ENCODE data around the gene TMEM43. TPM values are rescaled to one million over a fixed set of nuclear protein-coding genes. Genes with fewer than 3 reads are reported as not detected.

TMEM43 gene
- total and polyA plus RNA-seq, 2 of the 13 experiments (the other 11 are each of a cell fraction or from before 2014, with no cell fraction given): 48.9 to 50.5 TPM

GRCh38 chr3:14124615-14125192, at the start of gene TMEM43, which contains the start of gene CHCHD4 (continued):
- TF ChIP-seq ZFP91 (CRISPR knock-in tag; IDR thresholded peaks at IDR 0.05; ENCODE audit: borderline replicate concordance) (peak; percentile 78), ASH2L (IDR thresholded peaks at IDR 0.05; ENCODE audit: insufficient read length, low read depth, low read length) (peak; percentile 31), SALL2 (CRISPR knock-in tag; IDR thresholded peaks at IDR 0.05) (no peak; the same call in 1 of the 2 replicates), E2F2 (CRISPR knock-in tag; IDR thresholded peaks at IDR 0.05; ENCODE audit: borderline replicate concordance) (0 out of 2 replicates have a peak, but pooled peaks have one; percentile 58), MNT (IDR thresholded peaks at IDR 0.05) (peak; percentile 31), ATF4 (CRISPR knock-in tag; IDR thresholded peaks at IDR 0.05) (peak in 1 of 2 experiments; percentile 68; a peak in 1 of 4 replicates), POGK (CRISPR knock-in tag; conservative IDR thresholded peaks at IDR 0.05) (peak; percentile 79), TBL1XR1 (IDR thresholded peaks at IDR 0.05; ENCODE audit: borderline replicate concordance, low read length, partially characterized antibody) (peak; percentile 51), ZSCAN30 (CRISPR knock-in tag; IDR thresholded peaks at IDR 0.05) (peak; percentile 91), HOXA9 (CRISPR knock-in tag; IDR thresholded peaks at IDR 0.05; ENCODE audit: borderline replicate concordance) (no peak), RARG (CRISPR knock-in tag; IDR thresholded peaks at IDR 0.05; ENCODE audit: low read depth) (no peak), ZFP82 (CRISPR knock-in tag; IDR thresholded peaks at IDR 0.05; ENCODE audit: borderline replicate concordance) (0 out of 2 replicates have a peak, but pooled peaks have one; percentile 39), ZNF567 (CRISPR knock-in tag; IDR thresholded peaks at IDR 0.05; ENCODE audit: borderline replicate concordance) (no peak), ZUFSP (CRISPR knock-in tag; IDR thresholded peaks at IDR 0.05; ENCODE audit: borderline replicate concordance) (no peak), MED13 (CRISPR knock-in tag; IDR thresholded peaks at IDR 0.05) (peak; percentile 6; the same call in 1 of the 2 replicates), ZSCAN12 (CRISPR knock-in tag; IDR thresholded peaks at IDR 0.05) (0 out of 2 replicates have a peak, but pooled peaks have one; percentile 44), ISX (CRISPR knock-in tag; conservative IDR thresholded peaks at IDR 0.05) (0 out of 2 replicates have a peak, but pooled peaks have one; percentile 26), TCF7 (IDR thresholded peaks at IDR 0.05; ENCODE audit: low read depth) (no peak), HMG20A (CRISPR knock-in tag; IDR thresholded peaks at IDR 0.05; ENCODE audit: borderline replicate concordance) (0 out of 2 replicates have a peak, but pooled peaks have one; percentile 6)
